ENCODE results near the gene PRSS38.

The PRSS38 gene

GRCh38 chr1:227894831-227895451, 79.5 kb downstream of the PRSS38 start:
- Histone ChIP-seq H3K4me3 (ENCODE audit: low read depth, low read length) (no peak overlapping the region), H3K4me1 (no peaks in the 10 kb centered on the region), H3K9me3 (ENCODE audit: control insufficient read depth, low read length) (no peaks in the 10 kb centered on the region), H3K27ac (no peak overlapping the region), H3K9ac (no peak overlapping the region), H3K4me2 (ENCODE audit: low read length) (no peak overlapping the region), H3K36me3 (ENCODE audit: control insufficient read depth, insufficient read depth, low read length) (no peaks in the 10 kb centered on the region), H2AFZ (no peak overlapping the region), H3K27me3 (ENCODE audit: control insufficient read depth, insufficient read depth, low read length) (no peaks in the 10 kb centered on the region), H3K79me2 (no peaks in the 10 kb centered on the region)
- no peak for TF ChIP-seq CTCF (IDR thresholded peaks at IDR 0.05)
